Measurements from ENCODE around the gene KLHL42.

Gene KLHL42

GRCh38 chr12:27797301-27798025 lies 17.4 kb downstream of the KLHL42 start:
- intact Hi-C loops (cut with DNase I; ENCODE audit: low total_unique reads) = no loop called here
- H3K9me3 ChIP-seq = no peaks in the 10 kb centered on the region
- DNase-seq = no peak

GRCh38 chr12:27800819-27801218 lies 20.8 kb downstream of the KLHL42 start:
- no peak overlapping the region for H3K4me3 ChIP-seq
- DNase-seq = no peak
- no peaks in the 10 kb centered on the region for H3K9me3 ChIP-seq
- H3K27me3 ChIP-seq = no peaks in the 10 kb centered on the region
- TF ChIP-seq CTCF (IDR thresholded peaks at IDR 0.05) = no peak
- intact Hi-C loops (cut with DNase I; ENCODE audit: low total_unique reads) = no loop called here
- H3K27ac ChIP-seq = no peak overlapping the region
- H3K36me3 ChIP-seq = peaks cover 30 to 49% (median 47%) of the 10 kb centered on the region in 3 donors
- H3K4me1 ChIP-seq = peaks cover 0 to 11% (median 3%) of the 10 kb centered on the region in 4 donors

More at GRCh38 chr12:27797301-27798025, 17.4 kb downstream of the KLHL42 start:
- no peaks in the 10 kb centered on the region for H3K4me1 ChIP-seq
- no peak for TF ChIP-seq CTCF (IDR thresholded peaks at IDR 0.05)
- H3K36me3 ChIP-seq = peaks cover 54 to 81% (median 76%) of the 10 kb centered on the region in 3 donors
- no peaks in the 10 kb centered on the region for H3K27me3 ChIP-seq
- no peak overlapping the region for H3K4me3 ChIP-seq
- no peak overlapping the region for H3K27ac ChIP-seq

- Histone ChIP-seq H3K9me3 (no peaks in the 10 kb centered on the region), H3K4me3 (no peak overlapping the region), H3K27me3 (no peaks in the 10 kb centered on the region), H3K4me1 (peaks cover 0 to 13% (median 3%) of the 10 kb centered on the region in 4 donors), H3K27ac (no peak overlapping the region), H3K36me3 (peaks cover 30 to 41% (median 40%) of the 10 kb centered on the region in 3 donors)
- TF ChIP-seq CTCF (IDR thresholded peaks at IDR 0.05) = no peak
- no peak for DNase-seq
- intact Hi-C loops (cut with DNase I; ENCODE audit: low total_unique reads) = no loop called here
Measured at GRCh38 chr12:27801630-27802029, 21.6 kb downstream of the KLHL42 start.

GRCh38 chr12:27802511-27802910 lies 22.5 kb downstream of the KLHL42 start:
- H3K4me1 ChIP-seq = peaks cover 0 to 13% (median 3%) of the 10 kb centered on the region in 4 donors
- peaks cover 25 to 34% (median 31%) of the 10 kb centered on the region in 3 donors for H3K36me3 ChIP-seq
- DNase-seq = no peak
- no peaks in the 10 kb centered on the region for H3K27me3 ChIP-seq
- H3K9me3 ChIP-seq = no peaks in the 10 kb centered on the region
- no peak for TF ChIP-seq CTCF (IDR thresholded peaks at IDR 0.05)
- intact Hi-C loops (cut with DNase I; ENCODE audit: low total_unique reads) = no loop called here
- H3K27ac ChIP-seq = no peak overlapping the region
- no peak overlapping the region for H3K4me3 ChIP-seq

GRCh38 chr12:27802936-27803335 lies 22.9 kb downstream of the KLHL42 start:
- Histone ChIP-seq H3K27ac (no peak overlapping the region), H3K36me3 (peaks cover 20 to 30% (median 27%) of the 10 kb centered on the region in 3 donors), H3K4me1 (peaks cover 0 to 13% (median 3%) of the 10 kb centered on the region in 4 donors), H3K27me3 (no peaks in the 10 kb centered on the region), H3K4me3 (no peak overlapping the region), H3K9me3 (no peaks in the 10 kb centered on the region)
- DNase-seq = no peak
- TF ChIP-seq CTCF (IDR thresholded peaks at IDR 0.05) = no peak
- intact Hi-C loops (cut with DNase I; ENCODE audit: low total_unique reads) = no loop called here

Measured in tibial artery (tissue), 4 donors.